ENCODE results near the gene PDLIM7. TPM values are rescaled to one million over a fixed set of nuclear protein-coding genes. Genes with fewer than 3 reads are reported as not detected.

PDLIM7 gene
- total RNA-seq, 2 donors from 2014 or later, result 196 to 241 TPM

- TF ChIP-seq CTCF (conservative IDR thresholded peaks at IDR 0.05), result no peak
- Mint-ChIP-seq H3K27ac (no peak overlapping the region), H3K4me3 (no peak overlapping the region), H3K4me1 (peaks cover 12% of the 10 kb centered on the region), H3K27me3 (ENCODE audit: insufficient read depth) (no peaks in the 10 kb centered on the region), H3K36me3 (ENCODE audit: low read depth) (peaks cover 47% of the 10 kb centered on the region), H3K9me3 (no peaks in the 10 kb centered on the region)
- 94 to 95% methylated on average over 10 to 11 of the region's 11 CpGs for WGBS, 2 experiments (ENCODE audit: insufficient coverage in 1 of 2, insufficient read length in 1 of 2)
- no peak overlapping the region for H3K9ac ChIP-seq (ENCODE audit: extremely low read depth, low read length, poor library complexity, severe bottlenecking)
- no peaks in the 10 kb centered on the region for H3K27me3 ChIP-seq (ENCODE audit: control insufficient read depth, insufficient read depth, low read length, poor library complexity, severe bottlenecking)
- no peak overlapping the region for H3K4me3 ChIP-seq (ENCODE audit: low read length)
- no peaks in the 10 kb centered on the region for H3K9me3 ChIP-seq (ENCODE audit: control insufficient read depth, low read length)
- peaks cover 66% of the 10 kb centered on the region for H3K36me3 ChIP-seq (ENCODE audit: control insufficient read depth, insufficient read depth, low read length)
- H3K27ac ChIP-seq (ENCODE audit: low read depth, low read length), result no peak overlapping the region
- no peak for DNase-seq
- peaks cover 1% of the 10 kb centered on the region for H3K4me1 ChIP-seq (ENCODE audit: control insufficient read depth, insufficient read depth, low read length)
Observed at GRCh38 chr5:177514541-177514940, 17.1 kb upstream of the PDLIM7 start.

- no peaks in the 10 kb centered on the region for H3K9me3 Mint-ChIP-seq
- H3K27ac Mint-ChIP-seq, result no peak overlapping the region
- no peaks in the 10 kb centered on the region for H3K27me3 Mint-ChIP-seq (ENCODE audit: insufficient read depth)
- no peak overlapping the region for H3K4me3 Mint-ChIP-seq
- peaks cover 14% of the 10 kb centered on the region for H3K4me1 Mint-ChIP-seq
- Histone ChIP-seq H3K27ac (ENCODE audit: low read depth, low read length) (no peak overlapping the region), H3K36me3 (ENCODE audit: control insufficient read depth, insufficient read depth, low read length) (peaks cover 59% of the 10 kb centered on the region), H3K4me1 (ENCODE audit: control insufficient read depth, insufficient read depth, low read length) (peaks cover 4% of the 10 kb centered on the region), H3K27me3 (ENCODE audit: control insufficient read depth, insufficient read depth, low read length, poor library complexity, severe bottlenecking) (no peaks in the 10 kb centered on the region), H3K9me3 (ENCODE audit: control insufficient read depth, low read length) (no peaks in the 10 kb centered on the region), H3K4me3 (ENCODE audit: low read length) (no peak overlapping the region), H3K9ac (ENCODE audit: extremely low read depth, low read length, poor library complexity, severe bottlenecking) (no peak overlapping the region)
- no peak for DNase-seq
- H3K36me3 Mint-ChIP-seq (ENCODE audit: low read depth), result peaks cover 46% of the 10 kb centered on the region
- no peak for TF ChIP-seq CTCF (conservative IDR thresholded peaks at IDR 0.05)
- 94 to 95% methylated on average over 12 to 15 of the region's 15 CpGs for WGBS, 2 experiments (ENCODE audit: insufficient coverage in 1 of 2, insufficient read length in 1 of 2)
Observed at GRCh38 chr5:177513500-177513899, 16.1 kb upstream of the PDLIM7 start.

DNA sequence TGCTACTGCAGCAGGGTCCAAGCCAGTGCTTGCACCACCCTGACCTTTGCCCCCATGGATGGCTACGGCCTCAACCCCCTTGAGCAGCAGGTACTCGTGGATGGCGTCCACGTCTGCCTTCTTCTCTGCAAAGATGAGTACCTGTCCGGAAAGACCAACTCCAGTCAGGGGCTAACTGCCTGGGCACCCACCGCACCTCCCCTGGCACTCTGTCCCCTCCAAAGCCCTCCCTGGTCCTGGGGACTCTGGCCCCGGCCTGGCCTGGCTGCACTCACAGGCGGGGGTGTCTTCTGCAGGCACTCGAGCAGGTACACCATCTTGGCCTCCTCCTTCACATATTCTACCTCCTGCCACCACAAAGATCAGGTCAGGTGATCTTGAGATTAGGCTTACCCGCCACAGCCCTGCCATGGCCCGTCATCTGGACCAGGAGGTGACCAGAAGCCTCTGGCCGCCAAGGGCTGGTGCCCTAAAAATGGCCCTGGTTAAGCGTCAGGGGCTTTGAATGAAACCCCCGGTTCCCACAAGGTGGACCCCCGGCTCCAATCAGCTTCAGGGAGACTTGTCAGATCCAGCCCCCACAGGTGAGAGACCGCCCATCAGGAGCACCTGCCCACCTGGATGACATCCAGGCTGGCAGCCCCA is 15.5 kb upstream of the PDLIM7 start:
- H3K4me3 Mint-ChIP-seq, result no peak overlapping the region
- no peak for TF ChIP-seq CTCF (conservative IDR thresholded peaks at IDR 0.05)
- H3K36me3 ChIP-seq (ENCODE audit: control insufficient read depth, insufficient read depth, low read length), result peaks cover 59% of the 10 kb centered on the region
- peaks cover 4% of the 10 kb centered on the region for H3K4me1 ChIP-seq (ENCODE audit: control insufficient read depth, insufficient read depth, low read length)
- peaks cover 14% of the 10 kb centered on the region for H3K4me1 Mint-ChIP-seq
- 92 to 97% methylated on average over 14 to 16 of the region's 16 CpGs for WGBS, 2 experiments (ENCODE audit: insufficient coverage in 1 of 2, insufficient read length in 1 of 2)
- H3K27me3 Mint-ChIP-seq (ENCODE audit: insufficient read depth), result no peaks in the 10 kb centered on the region
- no peak overlapping the region for H3K27ac Mint-ChIP-seq
- no peak overlapping the region for H3K4me3 ChIP-seq (ENCODE audit: low read length)
- no peaks in the 10 kb centered on the region for H3K27me3 ChIP-seq (ENCODE audit: control insufficient read depth, insufficient read depth, low read length, poor library complexity, severe bottlenecking)
- no peak overlapping the region for H3K27ac ChIP-seq (ENCODE audit: low read depth, low read length)
- no peak overlapping the region for H3K9ac ChIP-seq (ENCODE audit: extremely low read depth, low read length, poor library complexity, severe bottlenecking)
- peaks cover 47% of the 10 kb centered on the region for H3K36me3 Mint-ChIP-seq (ENCODE audit: low read depth)
- no peaks in the 10 kb centered on the region for H3K9me3 ChIP-seq (ENCODE audit: control insufficient read depth, low read length)
- DNase-seq, result no peak
- H3K9me3 Mint-ChIP-seq, result no peaks in the 10 kb centered on the region

All from endodermal cell (in vitro differentiated cells).